Kidney (tissue), 14 donors: ENCODE measurements around the gene MEGF6. TPM values are rescaled to one million over a fixed set of nuclear protein-coding genes. Genes with fewer than 3 reads are reported as not detected.

Experiments used
- DNase-seq, 5 donors: peaks; one replicate each; pipeline ENCODE4 v3.0.0-alpha.2; 2013 to 2020
- FAIRE-seq: peaks from 2 replicates; lab custom pipeline; 2012; peaks lifted over from hg19 to GRCh38; lab: Jason Lieb, UNC
- H3K27ac ChIP-seq, 2 donors: one replicate each; pipeline ENCODE4 v1.7.0; 2013; ENCODE audit warnings: low read depth in 2 of 2, low read length in 2 of 2, inconsistent platforms in 1 of 2
- H3K27me3 ChIP-seq: one replicate; pipeline ENCODE4 v1.7.1; 2013; ENCODE audit warnings: low read length, inconsistent platforms; ENCODE audit not compliant: control insufficient read depth, insufficient read depth
- H3K36me3 ChIP-seq, 3 donors: one replicate each; pipeline versions ENCODE4 v1.7.0 to v1.7.1; 2013; ENCODE audit warnings: low read length in 3 of 3, control low read depth in 1 of 3, inconsistent platforms in 1 of 3; ENCODE audit not compliant: insufficient read depth in 3 of 3, control insufficient read depth in 2 of 3
- H3K4me1 ChIP-seq, 3 donors: one replicate each; pipeline versions ENCODE4 v1.7.0 to v1.7.1; 2013; ENCODE audit warnings: low read length in 3 of 3, inconsistent platforms in 1 of 3, low read depth in 1 of 3; ENCODE audit not compliant: control insufficient read depth in 2 of 3, insufficient read depth in 2 of 3
- H3K4me3 ChIP-seq, 3 donors: one replicate each; pipeline versions ENCODE4 v1.7.0 to v1.8.1; 2013; ENCODE audit warnings: low read length in 3 of 3, control low read depth in 1 of 3, inconsistent platforms in 1 of 3
- H3K9ac ChIP-seq, 3 donors: one replicate each; pipeline versions ENCODE4 v1.7.0 to v1.7.1; 2013; ENCODE audit warnings: low read length in 3 of 3, control low read depth in 1 of 3, inconsistent platforms in 1 of 3
- H3K9me3 ChIP-seq, 3 donors: one replicate each; pipeline versions ENCODE4 v1.7.0 to v1.7.1; 2013; ENCODE audit warnings: low read length in 3 of 3, control low read depth in 1 of 3, inconsistent platforms in 1 of 3; ENCODE audit not compliant: control insufficient read depth in 2 of 3, insufficient read depth in 1 of 3
- intact Hi-C: fragments of 100-400 bp; cut with DNase I; formaldehyde crosslinking; loops from one replicate; pipeline ENCODE4 v1.11.1; 2022
- polyA plus RNA-seq: library from polyadenylated mRNA; stranded (reverse); fragments of 350-450 nt; fragmentation: Illumina TruSeq; extraction: RNeasy Lipid Tissue Mini Kit (QIAGEN cat#74804); gene quantifications from one replicate; pipeline ENCODE4 v1.2.3, GENCODE V29; 2014; ENCODE audit warnings: low read depth, low replicate concordance; ENCODE audit not compliant: insufficient read depth
- total RNA-seq: library from RNA; stranded (reverse); fragmentation: NEBNext Ultra II Directional; extraction: Animal tissue kit (Norgen Biotek cat#: 25700); gene quantifications from one replicate; pipeline ENCODE4 v1.2.1, GENCODE V29; 2021
- TF ChIP-seq, protein P1 (sequence below): IDR thresholded peaks from 3 replicates; pipeline ENCODE4 v1.5.1; 2012; ENCODE audit warnings: mild to moderate bottlenecking, moderate library complexity, borderline replicate concordance; ENCODE audit not compliant: insufficient read depth; ENCODE audit errors: extremely low read depth
- donor health status: control.
- donor health status: control.
- donor health status: control.
- donor health status: control.
- donor health status: control.
- donor health status: DM: yes; HTN: yes; CAD: no.
- donor health status: Normal renal cell carcinoma (clear cell type).

Gene MEGF6
- total and polyA plus RNA-seq, 2 donors from 2014 or later = 2.8 to 10.9 TPM

DNA sequence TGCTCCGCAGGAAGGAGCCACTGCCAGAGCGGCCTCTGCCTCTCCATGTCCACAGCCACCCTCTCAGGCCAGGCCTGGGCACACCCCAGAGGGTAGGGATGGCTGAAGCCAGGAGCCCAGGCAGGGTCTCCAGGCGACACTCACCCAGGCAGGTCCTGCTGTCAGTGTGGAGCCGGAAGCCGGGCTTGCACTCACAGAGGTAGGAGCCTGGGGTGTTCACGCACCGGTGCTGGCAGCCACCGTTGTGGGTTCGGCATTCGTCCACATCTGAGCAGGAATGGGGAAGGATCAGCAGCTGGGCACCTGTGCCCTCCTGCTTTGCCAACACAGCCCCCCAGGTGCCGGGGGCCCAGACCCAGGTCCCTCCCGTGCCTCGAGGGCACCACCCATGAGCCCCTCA, 87.3 kb downstream of the MEGF6 start:
- Histone ChIP-seq H3K4me1 (peaks cover 0 to 3% (median 0%) of the 10 kb centered on the region in 3 donors), H3K9me3 (no peaks in the 10 kb centered on the region), H3K27me3 (no peaks in the 10 kb centered on the region), H3K4me3 (no peak overlapping the region), H3K9ac (no peak overlapping the region), H3K36me3 (no peaks in the 10 kb centered on the region), H3K27ac (no peak overlapping the region)
- DNase-seq (no peak), FAIRE-seq (no peak)
- TF ChIP-seq, protein P1, sequence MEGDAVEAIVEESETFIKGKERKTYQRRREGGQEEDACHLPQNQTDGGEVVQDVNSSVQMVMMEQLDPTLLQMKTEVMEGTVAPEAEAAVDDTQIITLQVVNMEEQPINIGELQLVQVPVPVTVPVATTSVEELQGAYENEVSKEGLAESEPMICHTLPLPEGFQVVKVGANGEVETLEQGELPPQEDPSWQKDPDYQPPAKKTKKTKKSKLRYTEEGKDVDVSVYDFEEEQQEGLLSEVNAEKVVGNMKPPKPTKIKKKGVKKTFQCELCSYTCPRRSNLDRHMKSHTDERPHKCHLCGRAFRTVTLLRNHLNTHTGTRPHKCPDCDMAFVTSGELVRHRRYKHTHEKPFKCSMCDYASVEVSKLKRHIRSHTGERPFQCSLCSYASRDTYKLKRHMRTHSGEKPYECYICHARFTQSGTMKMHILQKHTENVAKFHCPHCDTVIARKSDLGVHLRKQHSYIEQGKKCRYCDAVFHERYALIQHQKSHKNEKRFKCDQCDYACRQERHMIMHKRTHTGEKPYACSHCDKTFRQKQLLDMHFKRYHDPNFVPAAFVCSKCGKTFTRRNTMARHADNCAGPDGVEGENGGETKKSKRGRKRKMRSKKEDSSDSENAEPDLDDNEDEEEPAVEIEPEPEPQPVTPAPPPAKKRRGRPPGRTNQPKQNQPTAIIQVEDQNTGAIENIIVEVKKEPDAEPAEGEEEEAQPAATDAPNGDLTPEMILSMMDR = no peak
- intact Hi-C loops = no loop called here

DNA sequence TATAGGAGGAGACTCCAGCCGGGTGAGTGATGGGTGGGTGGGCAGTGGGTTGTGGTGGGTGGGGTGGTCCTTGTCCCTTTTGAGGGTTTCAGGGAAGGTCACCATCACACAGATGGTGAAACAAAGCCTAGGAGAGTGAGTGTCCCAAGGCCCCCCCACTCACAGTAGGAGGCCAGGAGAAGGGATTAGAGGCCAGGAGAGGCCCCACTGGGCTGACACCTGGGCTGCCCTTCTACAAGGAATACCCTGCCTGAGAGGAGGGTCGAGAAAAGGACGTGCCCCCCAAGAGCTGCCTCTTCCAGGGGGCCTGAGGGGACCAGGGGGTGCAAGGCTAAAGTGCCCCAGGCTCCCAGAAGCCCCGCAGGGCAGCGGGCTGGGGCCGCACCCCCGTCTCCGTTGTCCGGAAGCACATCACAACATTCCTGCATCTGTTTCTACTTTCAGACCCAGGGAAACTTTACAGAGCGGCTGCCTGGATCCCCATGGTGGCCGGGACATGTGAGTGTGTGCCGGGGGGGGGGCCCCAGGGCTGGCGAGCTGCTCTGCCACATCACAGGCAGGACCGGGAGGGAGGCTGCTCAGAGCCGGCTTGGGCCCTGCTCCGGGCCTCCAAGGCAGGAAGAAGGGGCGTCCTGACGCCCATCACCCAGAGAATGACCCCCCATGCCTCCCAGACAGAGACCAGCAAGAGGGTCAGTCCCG, 88.6 kb downstream of the MEGF6 start:
- Histone ChIP-seq H3K4me3 (no peak overlapping the region), H3K9ac (no peak overlapping the region), H3K4me1 (no peaks in the 10 kb centered on the region), H3K9me3 (no peaks in the 10 kb centered on the region), H3K36me3 (no peaks in the 10 kb centered on the region), H3K27ac (no peak overlapping the region), H3K27me3 (no peaks in the 10 kb centered on the region)
- TF ChIP-seq, protein P1 = no peak
- no peak for DNase-seq
- FAIRE-seq = no peak
- intact Hi-C loops = no loop called here

DNA sequence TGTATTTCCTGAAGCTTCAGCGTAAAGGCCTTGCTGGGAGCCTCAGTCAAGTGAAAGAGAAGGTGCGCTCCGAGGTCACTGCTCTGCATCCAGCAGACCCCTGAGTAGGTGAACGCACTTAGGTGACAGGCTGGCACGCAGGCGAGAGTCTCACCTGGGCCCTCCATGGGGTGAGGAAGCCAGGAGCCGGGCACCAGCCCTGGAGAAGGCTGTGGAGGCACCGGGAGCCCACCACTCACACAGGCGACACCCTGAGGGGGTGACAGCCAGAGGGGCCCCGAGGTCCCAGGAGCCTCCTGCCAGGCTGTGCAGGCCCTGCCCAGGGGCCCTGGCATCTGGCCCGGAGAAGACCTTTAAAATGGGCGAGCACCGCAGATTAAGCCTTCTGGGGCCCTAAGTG, 89.2 kb downstream of the MEGF6 start:
- no peak for DNase-seq
- TF ChIP-seq, protein P1 = no peak

DNA sequence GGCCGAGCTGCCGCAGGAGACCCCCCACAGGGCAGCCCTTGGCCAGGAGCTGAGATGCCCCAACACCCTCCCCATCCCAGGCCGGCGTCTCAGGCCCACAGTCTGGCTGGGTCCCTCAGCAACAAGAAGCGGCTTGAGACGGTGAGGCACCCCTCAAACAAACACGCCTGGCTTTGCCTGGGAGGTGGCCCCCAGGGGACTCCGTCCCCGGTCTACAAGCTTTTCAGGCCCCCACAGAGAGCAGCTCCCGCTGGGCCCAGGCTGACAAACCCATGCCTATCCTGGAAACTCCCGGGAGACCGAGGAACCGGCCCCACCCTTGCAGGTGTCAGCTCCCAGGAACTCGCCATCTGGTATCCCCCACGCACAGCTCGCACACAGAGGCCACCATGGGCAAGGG, 89.9 kb downstream of the MEGF6 start:
- no peaks in the 10 kb centered on the region for H3K4me1 ChIP-seq
- intact Hi-C loops = no loop called here
- H3K27me3 ChIP-seq = no peaks in the 10 kb centered on the region
- TF ChIP-seq, protein P1 = no peak
- no peaks in the 10 kb centered on the region for H3K9me3 ChIP-seq
- FAIRE-seq = no peak
- H3K9ac ChIP-seq = no peak overlapping the region
- no peak overlapping the region for H3K27ac ChIP-seq
- no peak overlapping the region for H3K4me3 ChIP-seq
- H3K36me3 ChIP-seq = no peaks in the 10 kb centered on the region
- no peak for DNase-seq

More for the DNA sequence above, 89.2 kb downstream of the MEGF6 start:
- intact Hi-C loops = no loop called here
- no peaks in the 10 kb centered on the region for H3K27me3 ChIP-seq
- H3K27ac ChIP-seq = no peak overlapping the region
- H3K4me1 ChIP-seq = no peaks in the 10 kb centered on the region
- no peak overlapping the region for H3K9ac ChIP-seq
- no peak for FAIRE-seq
- no peaks in the 10 kb centered on the region for H3K36me3 ChIP-seq
- H3K9me3 ChIP-seq = no peaks in the 10 kb centered on the region
- no peak overlapping the region for H3K4me3 ChIP-seq
